ENCODE data around the gene PPA1.
"Not testable (repeated sequence)": the region's sequence is repeated elsewhere in the genome, so short reads cannot be mapped to it uniquely, and the experiment has no call there.

GRCh38 chr10:70237958-70238536 lies 4.8 kb upstream of the PPA1 start:
- TF ChIP-seq CTCF (IDR thresholded peaks at IDR 0.05); EP300 (IDR thresholded peaks at IDR 0.05; ENCODE audit: low read depth); POLR2A (IDR thresholded peaks at IDR 0.05); POLR2AphosphoS5 (IDR thresholded peaks at IDR 0.05): not testable (repeated sequence)
